Body of pancreas (tissue), 4 donors: ENCODE measurements around the gene SMLR1.

Source experiments
- POLR2A ChIP-seq, 3 donors: fragments of 450-650 bp; IDR thresholded peaks; one replicate each; pipeline ENCODE4 v1.6.1; 2016; ENCODE audit warnings: antibody characterized with exemption in 3 of 3, mild to moderate bottlenecking in 2 of 3
- TF ChIP-seq, protein P1 (sequence below), 7 experiments: fragments of 450-650 bp in 4 of 7; fragments of 200-600 bp in 3 of 7; sonication (generic) in 3 of 7; IDR thresholded peaks; one replicate each; pipeline ENCODE4 v1.5.1; 2016 to 2019; ENCODE audit warnings: antibody characterized with exemption in 7 of 7

DNA sequence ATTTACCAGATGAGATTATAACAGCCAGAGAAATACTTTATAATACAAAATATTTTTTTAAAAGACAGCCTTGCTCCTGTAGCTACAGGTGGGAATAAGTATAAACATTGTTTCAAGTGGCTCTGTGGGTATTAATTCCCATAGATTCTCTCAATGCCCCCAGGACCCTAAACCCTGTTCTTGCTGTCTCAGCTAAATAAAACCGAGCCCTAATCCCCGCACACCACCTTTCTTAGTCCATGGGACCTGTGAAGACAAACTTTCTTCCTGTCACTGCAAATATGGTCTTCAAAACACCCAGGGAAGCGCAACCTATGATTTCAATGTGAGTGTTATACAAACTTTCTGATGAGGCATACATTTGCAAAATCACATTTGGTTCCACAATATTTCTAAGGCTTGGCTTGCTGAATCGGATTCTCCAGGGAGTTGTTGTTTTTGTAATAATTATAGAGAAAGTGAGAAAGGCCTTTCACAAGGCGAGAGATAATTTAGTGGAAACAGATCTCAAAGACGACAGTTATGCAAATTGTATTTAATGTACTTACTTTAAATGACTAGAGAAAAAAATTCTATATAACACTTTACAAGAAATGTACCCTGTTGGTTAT, 11.1 kb downstream of the SMLR1 start:
- TF ChIP-seq POLR2A (IDR thresholded peaks at IDR 0.05): no peak
- TF ChIP-seq, protein P1, sequence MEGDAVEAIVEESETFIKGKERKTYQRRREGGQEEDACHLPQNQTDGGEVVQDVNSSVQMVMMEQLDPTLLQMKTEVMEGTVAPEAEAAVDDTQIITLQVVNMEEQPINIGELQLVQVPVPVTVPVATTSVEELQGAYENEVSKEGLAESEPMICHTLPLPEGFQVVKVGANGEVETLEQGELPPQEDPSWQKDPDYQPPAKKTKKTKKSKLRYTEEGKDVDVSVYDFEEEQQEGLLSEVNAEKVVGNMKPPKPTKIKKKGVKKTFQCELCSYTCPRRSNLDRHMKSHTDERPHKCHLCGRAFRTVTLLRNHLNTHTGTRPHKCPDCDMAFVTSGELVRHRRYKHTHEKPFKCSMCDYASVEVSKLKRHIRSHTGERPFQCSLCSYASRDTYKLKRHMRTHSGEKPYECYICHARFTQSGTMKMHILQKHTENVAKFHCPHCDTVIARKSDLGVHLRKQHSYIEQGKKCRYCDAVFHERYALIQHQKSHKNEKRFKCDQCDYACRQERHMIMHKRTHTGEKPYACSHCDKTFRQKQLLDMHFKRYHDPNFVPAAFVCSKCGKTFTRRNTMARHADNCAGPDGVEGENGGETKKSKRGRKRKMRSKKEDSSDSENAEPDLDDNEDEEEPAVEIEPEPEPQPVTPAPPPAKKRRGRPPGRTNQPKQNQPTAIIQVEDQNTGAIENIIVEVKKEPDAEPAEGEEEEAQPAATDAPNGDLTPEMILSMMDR (IDR thresholded peaks at IDR 0.05): no peak
